Adrenal gland (tissue), 5 donors: ENCODE measurements around the gene ZNF570.

Experiments used
- POLR2A ChIP-seq, 2 donors: fragments of 450-650 bp; IDR thresholded peaks; one replicate each; pipeline ENCODE4 v1.6.1; 2017; ENCODE audit warnings: antibody characterized with exemption in 2 of 2, mild to moderate bottlenecking in 2 of 2, moderate library complexity in 1 of 2
- TF ChIP-seq, protein P1 (sequence below), 6 experiments: fragments of 450-650 bp in 4 of 6; fragments of 200-600 bp in 2 of 6; sonication (generic) in 1 of 6; IDR thresholded peaks; 1 replicate in 5 of 6; 2 replicates in 1 of 6; pipeline versions ENCODE4 v1.5.1 to v1.8.0; 2016 to 2021; ENCODE audit warnings: antibody characterized with exemption in 6 of 6, mild to moderate bottlenecking in 2 of 6, moderate library complexity in 1 of 6
- donor health status: DM: no; HTN: no; CAD: no.

- no peak for TF ChIP-seq POLR2A (IDR thresholded peaks at IDR 0.05)
- TF ChIP-seq, protein P1, sequence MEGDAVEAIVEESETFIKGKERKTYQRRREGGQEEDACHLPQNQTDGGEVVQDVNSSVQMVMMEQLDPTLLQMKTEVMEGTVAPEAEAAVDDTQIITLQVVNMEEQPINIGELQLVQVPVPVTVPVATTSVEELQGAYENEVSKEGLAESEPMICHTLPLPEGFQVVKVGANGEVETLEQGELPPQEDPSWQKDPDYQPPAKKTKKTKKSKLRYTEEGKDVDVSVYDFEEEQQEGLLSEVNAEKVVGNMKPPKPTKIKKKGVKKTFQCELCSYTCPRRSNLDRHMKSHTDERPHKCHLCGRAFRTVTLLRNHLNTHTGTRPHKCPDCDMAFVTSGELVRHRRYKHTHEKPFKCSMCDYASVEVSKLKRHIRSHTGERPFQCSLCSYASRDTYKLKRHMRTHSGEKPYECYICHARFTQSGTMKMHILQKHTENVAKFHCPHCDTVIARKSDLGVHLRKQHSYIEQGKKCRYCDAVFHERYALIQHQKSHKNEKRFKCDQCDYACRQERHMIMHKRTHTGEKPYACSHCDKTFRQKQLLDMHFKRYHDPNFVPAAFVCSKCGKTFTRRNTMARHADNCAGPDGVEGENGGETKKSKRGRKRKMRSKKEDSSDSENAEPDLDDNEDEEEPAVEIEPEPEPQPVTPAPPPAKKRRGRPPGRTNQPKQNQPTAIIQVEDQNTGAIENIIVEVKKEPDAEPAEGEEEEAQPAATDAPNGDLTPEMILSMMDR (IDR thresholded peaks at IDR 0.05): peak in 1 of 6 experiments; percentile 6
Measured at GRCh38 chr19:37507167-37507464, 38.0 kb downstream of the ZNF570 start.
